ENCODE data around the gene RGS6.

DNA sequence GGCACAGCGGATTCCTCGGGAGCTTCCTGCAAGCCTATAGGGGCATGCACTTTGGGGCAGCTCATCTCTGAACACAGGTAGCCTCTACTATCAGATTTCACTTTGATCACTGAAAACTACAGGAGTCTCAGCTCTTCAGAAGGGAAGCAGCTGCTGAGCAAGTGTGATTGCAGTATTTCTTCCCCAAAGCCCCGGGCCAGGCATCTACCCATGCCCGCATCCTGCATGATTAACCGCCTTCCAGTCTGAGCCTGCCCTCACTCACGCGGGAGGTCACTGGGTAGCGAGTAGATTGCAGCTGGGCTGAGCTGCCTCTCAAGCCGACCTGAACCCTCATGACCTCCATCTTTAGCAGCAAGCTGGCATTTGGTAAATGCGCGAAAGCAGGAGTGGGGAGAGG is 627.0 kb downstream of the RGS6 start:
- TF ChIP-seq, protein P1, sequence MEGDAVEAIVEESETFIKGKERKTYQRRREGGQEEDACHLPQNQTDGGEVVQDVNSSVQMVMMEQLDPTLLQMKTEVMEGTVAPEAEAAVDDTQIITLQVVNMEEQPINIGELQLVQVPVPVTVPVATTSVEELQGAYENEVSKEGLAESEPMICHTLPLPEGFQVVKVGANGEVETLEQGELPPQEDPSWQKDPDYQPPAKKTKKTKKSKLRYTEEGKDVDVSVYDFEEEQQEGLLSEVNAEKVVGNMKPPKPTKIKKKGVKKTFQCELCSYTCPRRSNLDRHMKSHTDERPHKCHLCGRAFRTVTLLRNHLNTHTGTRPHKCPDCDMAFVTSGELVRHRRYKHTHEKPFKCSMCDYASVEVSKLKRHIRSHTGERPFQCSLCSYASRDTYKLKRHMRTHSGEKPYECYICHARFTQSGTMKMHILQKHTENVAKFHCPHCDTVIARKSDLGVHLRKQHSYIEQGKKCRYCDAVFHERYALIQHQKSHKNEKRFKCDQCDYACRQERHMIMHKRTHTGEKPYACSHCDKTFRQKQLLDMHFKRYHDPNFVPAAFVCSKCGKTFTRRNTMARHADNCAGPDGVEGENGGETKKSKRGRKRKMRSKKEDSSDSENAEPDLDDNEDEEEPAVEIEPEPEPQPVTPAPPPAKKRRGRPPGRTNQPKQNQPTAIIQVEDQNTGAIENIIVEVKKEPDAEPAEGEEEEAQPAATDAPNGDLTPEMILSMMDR (IDR thresholded peaks at IDR 0.05; ENCODE audit: low read length), result no peak
- no peak for TF ChIP-seq EZH2 (IDR thresholded peaks at IDR 0.05; ENCODE audit: borderline replicate concordance, low read length)

Measured in OCI-LY1 (cell line).